H1 (cell line): ENCODE measurements around the gene PARK7. TPM values are rescaled to one million over a fixed set of nuclear protein-coding genes. Genes with fewer than 3 reads are reported as not detected.

Experiments used
- CTCF ChIA-PET: fragments of 300-600 bp; sonication (Branson Sonifier 250); formaldehyde crosslinking; loops from one replicate; lab custom pipeline; 2021; ENCODE audit not compliant: partially characterized antibody; lab: Charles Lee
- POLR2A ChIA-PET: fragments of 300-600 bp; sonication (Branson Sonifier 250); formaldehyde crosslinking; loops from one replicate; lab custom pipeline; 2021; ENCODE audit warnings: inconsistent platforms; ENCODE audit not compliant: partially characterized antibody; lab: Charles Lee
- DNase-seq, 2 experiments: peaks; one replicate each; pipeline versions ENCODE4 v3.0.0 to v3.0.0-alpha.2; 2010 to 2022; ENCODE audit warnings: low spot score in 2 of 2, low read depth in 1 of 2, mixed read lengths in 1 of 2
- FAIRE-seq: peaks from 2 replicates; lab custom pipeline; 2011; peaks lifted over from hg19 to GRCh38; lab: Jason Lieb, UNC
- H2AFZ ChIP-seq: 2 replicates; pipeline ENCODE4 v1.8.1; 2012; ENCODE audit warnings: low read length, inconsistent platforms
- H2AK5ac ChIP-seq: 2 replicates; pipeline ENCODE4 v1.6.1; 2013; ENCODE audit warnings: low read depth, low read length
- H2BK120ac ChIP-seq: replicated peaks from 2 replicates; pipeline ENCODE3; 2013; ENCODE audit warnings: low read depth, low read length, inconsistent platforms
- H2BK12ac ChIP-seq: 2 replicates; pipeline ENCODE4 v1.6.1; 2013; ENCODE audit warnings: low read depth, low read length
- H2BK15ac ChIP-seq: 2 replicates; pipeline ENCODE4 v1.6.1; 2013; ENCODE audit warnings: low read length
- H2BK20ac ChIP-seq: 2 replicates; pipeline ENCODE4 v1.6.1; 2013; ENCODE audit warnings: low read length
- H2BK5ac ChIP-seq: 2 replicates; pipeline ENCODE4 v1.6.1; 2013; ENCODE audit warnings: low read depth, low read length
- H3K14ac ChIP-seq: 2 replicates; pipeline ENCODE4 v1.6.1; 2013; ENCODE audit warnings: inconsistent platforms; ENCODE audit not compliant: insufficient read length
- H3K18ac ChIP-seq: 2 replicates; pipeline ENCODE4 v1.6.1; 2013; ENCODE audit warnings: low read length; ENCODE audit errors: extremely low read depth
- H3K23ac ChIP-seq: 2 replicates; pipeline ENCODE4 v1.6.1; 2013; ENCODE audit warnings: inconsistent platforms; ENCODE audit not compliant: insufficient read length
- H3K23me2 ChIP-seq: 2 replicates; pipeline ENCODE4 v1.6.1; 2013; ENCODE audit warnings: low read depth, low read length
- H3K27ac ChIP-seq: 2 replicates; pipeline ENCODE4 v1.6.1; 2011; ENCODE audit warnings: low read depth, low read length, inconsistent platforms
- H3K27me3 ChIP-seq, 4 experiments: replicated peaks in 1 of 4; 1 replicate in 1 of 4; 2 replicates in 3 of 4; pipeline versions ENCODE4 v1.6.1 to v1.8.1; 2011 to 2013; ENCODE audit warnings: low read length in 3 of 4, mild to moderate bottlenecking in 3 of 4, inconsistent platforms in 2 of 4, mixed read lengths in 2 of 4, moderate library complexity in 1 of 4; ENCODE audit not compliant: control insufficient read depth in 3 of 4, insufficient read depth in 3 of 4; ENCODE audit errors: extremely low read depth in 1 of 4
- H3K36me3 ChIP-seq, 4 experiments: 2 replicates each; pipeline versions ENCODE4 v1.6.1 to v1.8.1; 2011 to 2013; ENCODE audit warnings: mild to moderate bottlenecking in 4 of 4, low read length in 3 of 4, moderate library complexity in 2 of 4, control low read depth in 1 of 4, inconsistent platforms in 1 of 4; ENCODE audit not compliant: insufficient read depth in 4 of 4, control insufficient read depth in 2 of 4
- H3K4ac ChIP-seq: replicated peaks from 2 replicates; pipeline ENCODE3; 2013; ENCODE audit warnings: low read length, low read depth, mixed read lengths, inconsistent platforms; ENCODE audit not compliant: insufficient read length
- H3K4me1 ChIP-seq, 4 experiments: replicated peaks in 1 of 4; 1 replicate in 1 of 4; 2 replicates in 3 of 4; pipeline versions ENCODE4 v1.6.1 to v1.8.1; 2011 to 2013; ENCODE audit warnings: low read length in 3 of 4, inconsistent platforms in 2 of 4, mixed read lengths in 1 of 4; ENCODE audit not compliant: insufficient read depth in 4 of 4, control insufficient read depth in 3 of 4
- H3K4me2 ChIP-seq, 2 experiments: 2 replicates each; pipeline versions ENCODE4 v1.6.1 to v1.8.1; 2011 to 2013; ENCODE audit warnings: low read depth in 2 of 2, low read length in 2 of 2, control low read depth in 1 of 2, inconsistent platforms in 1 of 2, mild to moderate bottlenecking in 1 of 2; ENCODE audit not compliant: insufficient read depth in 1 of 2
- H3K4me3 ChIP-seq, 4 experiments: fragments of 200-600, 300-600 bp in 1 of 4; sonication (generic), shearing (Covaris generic), sonication (Bioruptor Twin) in 1 of 4; 2 replicates each; pipeline versions ENCODE4 v1.5.1 to v1.8.1; 2011 to 2016; ENCODE audit warnings: low read length in 4 of 4, low read depth in 3 of 4, control low read depth in 2 of 4, inconsistent platforms in 2 of 4, mild to moderate bottlenecking in 2 of 4, mixed read lengths in 1 of 4, moderate library complexity in 1 of 4; ENCODE audit not compliant: insufficient read depth in 2 of 4; ENCODE audit errors: extremely low read depth in 1 of 4
- H3K56ac ChIP-seq: replicated peaks from 2 replicates; pipeline ENCODE3; 2013; ENCODE audit warnings: low read depth, mild to moderate bottlenecking, mixed read lengths, low read length, inconsistent platforms; ENCODE audit not compliant: insufficient read length
- H3K79me1 ChIP-seq: 2 replicates; pipeline ENCODE4 v1.6.1; 2013; ENCODE audit warnings: low read depth, low read length, control low read depth
- H3K79me2 ChIP-seq, 2 experiments: 2 replicates each; pipeline versions ENCODE4 v1.6.1 to v1.8.1; 2012 to 2013; ENCODE audit warnings: low read length in 2 of 2, mild to moderate bottlenecking in 2 of 2, inconsistent platforms in 1 of 2; ENCODE audit not compliant: insufficient read depth in 2 of 2, control insufficient read depth in 1 of 2
- H3K9ac ChIP-seq, 4 experiments: replicated peaks in 1 of 4; 1 replicate in 1 of 4; 2 replicates in 3 of 4; pipeline versions ENCODE4 v1.6.1 to v1.8.1; 2011 to 2013; ENCODE audit warnings: low read depth in 3 of 4, low read length in 3 of 4, control low read depth in 2 of 4, mild to moderate bottlenecking in 2 of 4, moderate library complexity in 2 of 4, inconsistent platforms in 1 of 4; ENCODE audit errors: extremely low read depth in 1 of 4
- H3K9me3 ChIP-seq, 2 experiments: 2 replicates each; pipeline versions ENCODE4 v1.6.1 to v1.8.1; 2012 to 2013; ENCODE audit warnings: mild to moderate bottlenecking in 2 of 2, moderate library complexity in 2 of 2, control low read depth in 1 of 2, inconsistent platforms in 1 of 2, low read depth in 1 of 2, low read length in 1 of 2, mixed read lengths in 1 of 2; ENCODE audit not compliant: insufficient read depth in 2 of 2
- H4K20me1 ChIP-seq, 2 experiments: replicated peaks in 1 of 2; 2 replicates each; pipeline versions ENCODE3 to v1.8.1; 2011 to 2013; ENCODE audit warnings: inconsistent platforms in 2 of 2, low read length in 2 of 2, mild to moderate bottlenecking in 1 of 2; ENCODE audit not compliant: insufficient read depth in 2 of 2, control insufficient read depth in 1 of 2
- H4K5ac ChIP-seq: 2 replicates; pipeline ENCODE4 v1.6.1; 2013; ENCODE audit warnings: low read length, low read depth, mixed read lengths, inconsistent platforms; ENCODE audit not compliant: insufficient read length
- H4K8ac ChIP-seq: 2 replicates; pipeline ENCODE4 v1.8.0; 2013; ENCODE audit warnings: mild to moderate bottlenecking, moderate library complexity, low read length, inconsistent platforms; ENCODE audit not compliant: insufficient read depth; ENCODE audit errors: extremely low read depth
- H4K91ac ChIP-seq: replicated peaks from 2 replicates; pipeline ENCODE3; 2013; ENCODE audit warnings: low read length, mixed read lengths, inconsistent platforms; ENCODE audit not compliant: insufficient read length
- ATF2 ChIP-seq: IDR thresholded peaks from 2 replicates; pipeline ENCODE4 v1.6.1; 2012; ENCODE audit warnings: low read length, inconsistent platforms
- ATF3 ChIP-seq: IDR thresholded peaks from 2 replicates; pipeline ENCODE4 v1.6.1; 2011; ENCODE audit warnings: low read depth, mild to moderate bottlenecking, low read length; ENCODE audit not compliant: insufficient read depth
- BCL11A ChIP-seq, 2 experiments: IDR thresholded peaks; one replicate each; pipeline ENCODE4 v1.6.1; 2011; ENCODE audit warnings: low read depth in 2 of 2, low read length in 2 of 2, mild to moderate bottlenecking in 2 of 2
- CHD1 ChIP-seq: IDR thresholded peaks from 2 replicates; pipeline ENCODE4 v1.6.1; 2012; ENCODE audit warnings: low read depth, low read length, improper control_type of control experiment
- EGR1 ChIP-seq: IDR thresholded peaks from 2 replicates; pipeline ENCODE4 v1.6.1; 2011; ENCODE audit warnings: low read depth, low read length, borderline replicate concordance
- GTF2F1 ChIP-seq: IDR thresholded peaks from 2 replicates; pipeline ENCODE4 v1.6.1; 2012; ENCODE audit warnings: low read depth, low read length, improper control_type of control experiment, borderline replicate concordance
- HDAC2 ChIP-seq, 2 experiments: fragments of 300-600 bp in 1 of 2; sonication (generic) in 1 of 2; IDR thresholded peaks; 2 replicates each; pipeline ENCODE4 v1.6.1; 2011 to 2012; ENCODE audit warnings: low read depth in 2 of 2, low read length in 2 of 2, mild to moderate bottlenecking in 2 of 2, moderate library complexity in 2 of 2, borderline replicate concordance in 1 of 2, inconsistent platforms in 1 of 2
- NRF1 ChIP-seq: IDR thresholded peaks from 2 replicates; pipeline ENCODE4 v1.6.1; 2011; ENCODE audit warnings: mild to moderate bottlenecking, low read depth, low read length, improper control_type of control experiment
- POLR2AphosphoS5 ChIP-seq: IDR thresholded peaks from 2 replicates; pipeline ENCODE4 v1.6.1; 2011; ENCODE audit warnings: low read depth, low read length
- SAP30 ChIP-seq: fragments of 300-600 bp; sonication (generic); IDR thresholded peaks from 2 replicates; pipeline ENCODE4 v1.7.1; 2012; ENCODE audit warnings: low read length, moderate library complexity, mild to moderate bottlenecking, inconsistent platforms; ENCODE audit not compliant: insufficient read depth, insufficient replicate concordance
- SP1 ChIP-seq: IDR thresholded peaks from 2 replicates; pipeline ENCODE4 v1.6.1; 2011; ENCODE audit warnings: low read depth, low read length
- TAF1 ChIP-seq: IDR thresholded peaks from 2 replicates; pipeline ENCODE4 v1.6.1; 2011; ENCODE audit warnings: mild to moderate bottlenecking, low read depth, low read length
- WGBS, 2 experiments: shearing (Covaris generic) in 1 of 2; methylation state at CpG; one replicate each; pipeline versions ENCODE4 v1.1.6 to v1.1.7; 2013 to 2015; ENCODE audit warnings: low lambda C conversion rate in 2 of 2, mixed read lengths in 2 of 2, inconsistent platforms in 1 of 2, low coverage in 1 of 2, missing lambda C conversion rate in 1 of 2; ENCODE audit not compliant: insufficient replicate concordance in 2 of 2, insufficient coverage in 1 of 2, insufficient read length in 1 of 2; ENCODE audit errors: extremely low coverage in 1 of 2, missing lambda C conversion rate in 1 of 2; 5-methylcytosine and 5-hydroxymethylcytosine counted together
- polyA plus RNA-seq, 7 experiments: library from polyadenylated mRNA; depleted of rRNA in 3 of 7; stranded (reverse) in 5 of 7; unstranded in 2 of 7; fragments of >200 nt in 5 of 7; fragments of 200-250 nt in 2 of 7; gene quantifications; 1 replicate in 5 of 7; 2 replicates in 1 of 7; 4 replicates in 1 of 7; pipeline versions ENCODE4 v1.2.1 to v1.2.3, GENCODE V29; 2011 to 2013; ENCODE audit warnings: missing spikeins in 2 of 7, mixed read lengths in 2 of 7
- total RNA-seq: library from RNA; stranded (reverse); fragmentation: NEBNext Ultra II Directional; extraction: Animal tissue kit (Norgen Biotek cat#: 25700); gene quantifications from 2 replicates; pipeline ENCODE4 v1.2.1, GENCODE V29; 2021

Gene PARK7
- total and polyA plus RNA-seq, 2 of the 8 experiments (the other 6 are each of a cell fraction or from before 2014, with no cell fraction given): 206 to 383 TPM

- CTCF ChIA-PET: interaction anchor here (0.9 to 1.8 kb wide), 3 partner anchors 19 to 342 kb away, joined by 3 to 4 read pairs (median 3); no protein-coding TSS in a partner anchor
- no peak overlapping the region for H3K27ac ChIP-seq
- DNase-seq (no peak), FAIRE-seq (no peak)
- WGBS, 2 experiments: 98% methylated on average over 4 of the region's 4 CpGs; no CpG with 5 or more reads in 1 of the 2 experiments
- no peaks in the 10 kb centered on the region for H3K79me2 ChIP-seq
- H3K4me1 ChIP-seq: peaks cover 4 to 19% (median 12%) of the 10 kb centered on the region in 4 experiments
- no peaks in the 10 kb centered on the region for H3K9me3 ChIP-seq
- no peak overlapping the region for H4K5ac ChIP-seq
- H2BK5ac ChIP-seq: no peak overlapping the region
- H2BK120ac ChIP-seq: no peak overlapping the region
- no peaks in the 10 kb centered on the region for H3K79me1 ChIP-seq
- H3K56ac ChIP-seq: no peak overlapping the region
- H2BK12ac ChIP-seq: no peak overlapping the region
- H3K27me3 ChIP-seq: no peaks in the 10 kb centered on the region
- no peaks in the 10 kb centered on the region for H4K20me1 ChIP-seq
- H3K9ac ChIP-seq: no peak overlapping the region
- POLR2A ChIA-PET: interaction anchor here (1.1 kb wide), 1 partner anchor 11 kb away, joined by 3 read pairs; no protein-coding TSS in a partner anchor
- no peak overlapping the region for H3K4ac ChIP-seq
- H3K18ac ChIP-seq: no peak overlapping the region; the same call in 1 of the 2 replicates
- no peaks in the 10 kb centered on the region for H3K23me2 ChIP-seq
- no peaks in the 10 kb centered on the region; a peak in 1 of 8 replicates for H3K36me3 ChIP-seq
- no peak overlapping the region for H3K4me3 ChIP-seq
- H2AFZ ChIP-seq: no peak overlapping the region
- H2BK20ac ChIP-seq: no peak overlapping the region
- H4K91ac ChIP-seq: no peak overlapping the region
- no peak overlapping the region for H4K8ac ChIP-seq
- H2BK15ac ChIP-seq: no peak overlapping the region
- H2AK5ac ChIP-seq: no peak overlapping the region
- no peak overlapping the region for H3K23ac ChIP-seq
- no peak overlapping the region for H3K14ac ChIP-seq
- no peak overlapping the region for H3K4me2 ChIP-seq
- TF ChIP-seq NRF1 (no peak), POLR2AphosphoS5 (no peak), GTF2F1 (no peak), SP1 (no peak), EGR1 (no peak), BCL11A (IDR thresholded peaks at IDR 0.05; ENCODE audit: low read depth in 2 of 2, low read length in 2 of 2) (no peak), ATF3 (no peak), SAP30 (no peak), HDAC2 (IDR thresholded peaks at IDR 0.05; ENCODE audit: borderline replicate concordance in 1 of 2, low read depth in 2 of 2, low read length in 2 of 2) (no peak), CHD1 (no peak), ATF2 (no peak), TAF1 (no peak)
These were observed 41.4 kb downstream of the PARK7 start for GRCh38 chr1:8002921-8003320.
